HG02973 (cell line): ENCODE data around the gene MAD2L2.

Experiments used
- ATAC-seq: cut with Tn5 transposase; IDR thresholded peaks from one replicate; pipeline ENCODE4 v1.9.1; 2021; ENCODE audit warnings: moderate library complexity; ENCODE audit not compliant: unreplicated experiment

MAD2L2 gene

GRCh38 chr1:11705596-11705995 is 24.6 kb upstream of the MAD2L2 start:
- no peak for ATAC-seq

GRCh38 chr1:11704691-11705475 is 23.9 kb upstream of the MAD2L2 start:
- no peak for ATAC-seq

- ATAC-seq = no peak
Measured at GRCh38 chr1:11704194-11704529, 23.2 kb upstream of the MAD2L2 start.

- no peak for ATAC-seq
Measured at GRCh38 chr1:11703357-11704193, 22.6 kb upstream of the MAD2L2 start.

GRCh38 chr1:11701981-11702803 is 21.2 kb upstream of the MAD2L2 start:
- no peak for ATAC-seq

- no peak for ATAC-seq
Measured at GRCh38 chr1:11701551-11701961, 20.6 kb upstream of the MAD2L2 start.

- no peak for ATAC-seq
Measured at GRCh38 chr1:11700601-11701467, 19.9 kb upstream of the MAD2L2 start.

- no peak for ATAC-seq
Measured at GRCh38 chr1:11697893-11698210, 16.9 kb upstream of the MAD2L2 start.

- no peak for ATAC-seq
Measured at GRCh38 chr1:11697188-11697892, 16.4 kb upstream of the MAD2L2 start.

- ATAC-seq = no peak
Measured at GRCh38 chr1:11695861-11696260, 14.9 kb upstream of the MAD2L2 start.

- no peak for ATAC-seq
Measured at GRCh38 chr1:11693917-11694316, 13.0 kb upstream of the MAD2L2 start.

GRCh38 chr1:11693024-11693590 is 12.2 kb upstream of the MAD2L2 start:
- ATAC-seq = no peak

- no peak for ATAC-seq
Measured at GRCh38 chr1:11691928-11692711, 11.2 kb upstream of the MAD2L2 start.

GRCh38 chr1:11691302-11691914 is 10.5 kb upstream of the MAD2L2 start, which contains the start of gene DRAXIN:
Gene DRAXIN, plus strand, starts transcription at chr1:11691710. Its CDS starts 14,549 bp downstream, at chr1:11706259.
- ATAC-seq = no peak

- no peak for ATAC-seq
Measured at GRCh38 chr1:11690397-11691301, 9.7 kb upstream of the MAD2L2 start.

- no peak for ATAC-seq
Measured at GRCh38 chr1:11688506-11688905, 7.6 kb upstream of the MAD2L2 start.

- no peak for ATAC-seq
Measured at GRCh38 chr1:11685210-11685752, 4.3 kb upstream of the MAD2L2 start.
